Astrocyte (in vitro differentiated cells and primary cell): ENCODE results near the gene KIAA1217.

Experiments
- EZH2 ChIP-seq: IDR thresholded peaks from 2 replicates; pipeline ENCODE4 v1.6.1; 2012; ENCODE audit warnings: mild to moderate bottlenecking, low read length, inconsistent platforms; ENCODE audit not compliant: insufficient read depth
- TF ChIP-seq, protein P1 (sequence below): IDR thresholded peaks from 2 replicates; pipeline ENCODE4 v1.5.1; 2011; ENCODE audit warnings: low read depth, mild to moderate bottlenecking, inconsistent platforms, low read length, moderate library complexity; ENCODE audit not compliant: insufficient read depth

DNA sequence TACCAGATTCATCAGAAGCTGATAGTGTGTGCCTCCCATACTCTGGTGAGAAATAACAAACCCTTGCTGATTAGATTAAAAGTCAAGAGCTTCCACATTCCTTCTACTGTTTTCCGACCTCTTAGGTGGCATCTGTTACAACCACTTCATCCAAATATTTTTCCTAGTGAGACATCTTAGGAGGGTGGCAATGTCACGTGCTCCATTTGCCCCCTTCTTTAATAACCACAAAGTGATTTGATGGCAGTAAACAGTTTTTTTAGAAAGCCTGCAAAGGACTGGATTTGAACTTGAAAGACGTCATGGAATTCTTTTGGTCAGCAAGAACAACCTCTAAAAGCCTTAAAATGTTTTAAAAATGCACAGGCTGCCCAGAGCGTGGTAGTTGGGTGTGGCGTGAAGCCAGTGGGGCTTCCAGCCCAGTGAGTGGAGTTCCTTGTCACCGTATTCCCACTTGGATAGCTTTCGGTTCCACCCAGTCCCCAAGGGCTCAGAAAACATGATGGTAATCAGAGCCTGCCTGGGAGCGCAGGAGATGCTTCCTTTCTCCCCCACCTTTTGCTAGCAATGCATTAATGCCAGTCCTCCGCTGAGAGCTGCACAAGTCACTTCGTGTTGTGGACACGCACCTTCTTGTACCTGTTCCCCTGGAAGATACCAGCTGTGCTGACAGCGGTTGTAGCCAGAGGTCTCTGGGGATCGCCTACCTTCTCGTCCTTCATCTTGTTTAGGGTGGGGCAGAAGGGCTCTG is 256.4 kb downstream of the KIAA1217 start:
- TF ChIP-seq, protein P1, sequence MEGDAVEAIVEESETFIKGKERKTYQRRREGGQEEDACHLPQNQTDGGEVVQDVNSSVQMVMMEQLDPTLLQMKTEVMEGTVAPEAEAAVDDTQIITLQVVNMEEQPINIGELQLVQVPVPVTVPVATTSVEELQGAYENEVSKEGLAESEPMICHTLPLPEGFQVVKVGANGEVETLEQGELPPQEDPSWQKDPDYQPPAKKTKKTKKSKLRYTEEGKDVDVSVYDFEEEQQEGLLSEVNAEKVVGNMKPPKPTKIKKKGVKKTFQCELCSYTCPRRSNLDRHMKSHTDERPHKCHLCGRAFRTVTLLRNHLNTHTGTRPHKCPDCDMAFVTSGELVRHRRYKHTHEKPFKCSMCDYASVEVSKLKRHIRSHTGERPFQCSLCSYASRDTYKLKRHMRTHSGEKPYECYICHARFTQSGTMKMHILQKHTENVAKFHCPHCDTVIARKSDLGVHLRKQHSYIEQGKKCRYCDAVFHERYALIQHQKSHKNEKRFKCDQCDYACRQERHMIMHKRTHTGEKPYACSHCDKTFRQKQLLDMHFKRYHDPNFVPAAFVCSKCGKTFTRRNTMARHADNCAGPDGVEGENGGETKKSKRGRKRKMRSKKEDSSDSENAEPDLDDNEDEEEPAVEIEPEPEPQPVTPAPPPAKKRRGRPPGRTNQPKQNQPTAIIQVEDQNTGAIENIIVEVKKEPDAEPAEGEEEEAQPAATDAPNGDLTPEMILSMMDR, result no peak
- no peak for TF ChIP-seq EZH2
